22Rv1 (cell line): ENCODE data around the gene ARHGEF38.

Experiments
- CTCF ChIP-seq: fragments of 450-650 bp; IDR thresholded peaks from 2 replicates; pipeline ENCODE4 v1.5.1; 2017; ENCODE audit warnings: mild to moderate bottlenecking
- ZFX ChIP-seq: fragments of 450-650 bp; IDR thresholded peaks from 2 replicates; pipeline ENCODE4 v1.6.1; 2017; ENCODE audit warnings: antibody characterized with exemption, borderline replicate concordance

- TF ChIP-seq CTCF (no peak), ZFX (no peak)
Measured at GRCh38 chr4:105708181-105709080, 156.0 kb downstream of the ARHGEF38 start, which contains the start of the genes GSTCD and INTS12.
